Measurements from ENCODE around the gene OR9A2. TPM values are rescaled to one million over a fixed set of nuclear protein-coding genes. Genes with fewer than 3 reads are reported as not detected.

Gene OR9A2
- total RNA-seq, 1 experiment from 2014 or later, result not detected

GRCh38 chr7:143025371-143025770, 1.6 kb downstream of the OR9A2 start:
- no peaks in the 10 kb centered on the region for H3K79me2 ChIP-seq (ENCODE audit: insufficient read depth, low read length)
- no peak overlapping the region for H3K4me2 ChIP-seq (ENCODE audit: low read length)
- no peaks in the 10 kb centered on the region for H3K4me1 ChIP-seq (ENCODE audit: control insufficient read depth in 1 of 2, insufficient read depth in 2 of 2, low read length in 2 of 2)
- ATAC-seq, result no peak
- no peaks in the 10 kb centered on the region for H3K9me3 ChIP-seq (ENCODE audit: control insufficient read depth in 1 of 2, insufficient read depth in 1 of 2, low read depth in 1 of 2, low read length in 2 of 2)
- no TSS peak for BruUV-seq (replicated peaks)
- no peaks in the 10 kb centered on the region for H3K9me2 ChIP-seq (ENCODE audit: insufficient read depth)
- POLR2A ChIA-PET, result no interaction called here
- intact Hi-C loops (cut with micrococcal nuclease), result no loop called here
- no peak for TF ChIP-seq ZBTB33 (IDR thresholded peaks at IDR 0.05; ENCODE audit: extremely low read depth, insufficient replicate concordance, low read length)
- TF ChIP-seq CEBPB (IDR thresholded peaks at IDR 0.05; ENCODE audit: low read depth), result no peak
- no peak for TF ChIP-seq EGR1 (IDR thresholded peaks at IDR 0.05; ENCODE audit: low read depth)
- no peak for TF ChIP-seq EZH2phosphoT487 (IDR thresholded peaks at IDR 0.05; ENCODE audit: borderline replicate concordance)
- TF ChIP-seq MAX (IDR thresholded peaks at IDR 0.05), result no peak
- no peak for TF ChIP-seq POLR2AphosphoS5 (IDR thresholded peaks at IDR 0.05; ENCODE audit: low read depth, low read length)
- no peak for TF ChIP-seq CTCF (IDR thresholded peaks at IDR 0.05 in 2 of 3, conservative IDR thresholded peaks at IDR 0.05 in 1 of 3; ENCODE audit: borderline replicate concordance in 1 of 3, insufficient read depth in 1 of 3, low read depth in 2 of 3, low read length in 2 of 3)
- no peak overlapping the region for H3K27ac ChIP-seq (ENCODE audit: low read depth, low read length)
- RAD21 ChIA-PET (ENCODE audit: low non-redundant PET in 1 of 2, low total read pairs in 2 of 2, uncharacterized antibody in 2 of 2, unreplicated experiment in 2 of 2), result no interaction called here
- DNase-seq (ENCODE audit: low read depth, low spot score), result no peak
- CTCF ChIA-PET, result no interaction called here
- H3K27me3 ChIP-seq (ENCODE audit: insufficient read depth, low read length), result peaks cover 10% of the 10 kb centered on the region
- no peaks in the 10 kb centered on the region for H4K20me1 ChIP-seq (ENCODE audit: insufficient read depth)
- no peak overlapping the region for H3K4me3 ChIP-seq (replicated peaks in 1 of 2; ENCODE audit: low read depth in 1 of 2, low read length in 2 of 2)
- no peak overlapping the region for H2AFZ ChIP-seq (ENCODE audit: low read depth, low read length, poor library complexity, severe bottlenecking)
- H3K36me3 ChIP-seq (ENCODE audit: control insufficient read depth in 1 of 2, insufficient read depth in 2 of 2, low read length in 2 of 2), result no peaks in the 10 kb centered on the region
- no peak overlapping the region for H3K9ac ChIP-seq (ENCODE audit: low read length)
